ENCODE data around the gene VPS13A. TPM values are rescaled to one million over a fixed set of nuclear protein-coding genes. Genes with fewer than 3 reads are reported as not detected.

The VPS13A gene
- total and polyA plus RNA-seq, 10 of the 15 experiments (the other 5 are each of a cell fraction or from before 2014, with no cell fraction given), result 10.0 to 35.2 (median 21.1) TPM

- H3K4me2 ChIP-seq (ENCODE audit: control insufficient read depth, insufficient read depth), result no peak overlapping the region
- H3K27me3 ChIP-seq (replicated peaks in 1 of 2; ENCODE audit: control insufficient read depth in 2 of 2, insufficient read depth in 2 of 2, low read length in 1 of 2), result no peaks in the 10 kb centered on the region; a peak in 1 of 4 replicates
- CTCF ChIA-PET, result interaction anchor here (0.7 to 3.9 kb wide), 2 partner anchors 13 to 158 kb away, joined by 3 to 43 read pairs; no protein-coding TSS in a partner anchor
- FAIRE-seq (no peak), ATAC-seq (no peak), DNase-seq (ENCODE audit: low read depth, low spot score) (no peak)
- in situ Hi-C loops (cut with MboI), result no loop called here
- H3K36me3 ChIP-seq (ENCODE audit: control insufficient read depth in 2 of 2, insufficient read depth in 2 of 2, low read length in 1 of 2), result no peaks in the 10 kb centered on the region
- H3K9ac ChIP-seq (ENCODE audit: control insufficient read depth, insufficient read depth, low read length), result no peak overlapping the region
- 32% methylated on average over 5 of the region's 5 CpGs for WGBS (ENCODE audit: insufficient coverage, insufficient replicate concordance, low lambda C conversion rate, missing lambda C conversion rate)
- no TSS peak for BruUV-seq (replicated peaks)
- no peaks in the 10 kb centered on the region for H4K20me1 ChIP-seq (ENCODE audit: control insufficient read depth, insufficient read depth)
- H3K9me3 ChIP-seq (replicated peaks; ENCODE audit: control insufficient read depth, insufficient read depth, low read length), result no peaks in the 10 kb centered on the region
- no peak for TF ChIP-seq CBFB (IDR thresholded peaks at IDR 0.05; ENCODE audit: low read depth)
- TF ChIP-seq CHD1 (IDR thresholded peaks at IDR 0.05; ENCODE audit: low read depth, low read length), result no peak
- no peak for TF ChIP-seq MTA3 (IDR thresholded peaks at IDR 0.05; ENCODE audit: borderline replicate concordance, low read length)
- TF ChIP-seq GABPA (IDR thresholded peaks at IDR 0.05; ENCODE audit: low read depth), result no peak
- H3K79me2 ChIP-seq (ENCODE audit: control insufficient read depth, insufficient read depth, low read length), result no peaks in the 10 kb centered on the region
- no peak overlapping the region for H3K27ac ChIP-seq (ENCODE audit: control insufficient read depth, insufficient read depth)
- no peak overlapping the region for H3K4me3 ChIP-seq
- SMC1A ChIA-PET (ENCODE audit: uncharacterized antibody, unreplicated experiment), result no interaction called here
- H2AFZ ChIP-seq (ENCODE audit: control insufficient read depth, low read depth, low read length), result no peak overlapping the region
- H3K4me1 ChIP-seq (ENCODE audit: control insufficient read depth, insufficient read depth, low read length), result no peaks in the 10 kb centered on the region
- POLR2A ChIA-PET, result no interaction called here
- intact Hi-C loops (cut with micrococcal nuclease; ENCODE audit: unreplicated experiment), result no loop called here
- RAD21 ChIA-PET (ENCODE audit: unreplicated experiment), result no interaction called here
Measured at GRCh38 chr9:77469515-77470231, 292.3 kb downstream of the VPS13A start.

Other genes starting within 250 kb of the VPS13A start
- gene FOXB2, start 157.9 kb upstream of the VPS13A start, total RNA-seq (2014; rRNA removed), result not detected in 2 replicates
- gene FOXB2, start 157.9 kb upstream of the VPS13A start, total RNA-seq (2014; rRNA removed; fragmentation: Illumina TruSeq; extraction: Trizol), result not detected in 2 replicates
- not detected in 2 replicates for gene FOXB2, start 157.9 kb upstream of the VPS13A start, total RNA-seq (2021)
- not detected in 2 replicates for gene FOXB2, start 157.9 kb upstream of the VPS13A start, polyA plus RNA-seq (2011; rRNA removed)
- not detected in 2 replicates for gene FOXB2, start 157.9 kb upstream of the VPS13A start, polyA plus RNA-seq (2014; fragmentation: Illumina TruSeq; extraction: Trizol)
- not detected for gene FOXB2, start 157.9 kb upstream of the VPS13A start, polyA plus RNA-seq (2014; fragmentation: Nextera tagmentation; extraction: Ambion mirVana)
- not detected in 2 replicates for gene FOXB2, start 157.9 kb upstream of the VPS13A start, polyA plus RNA-seq (2014; rRNA removed)
- gene FOXB2, start 157.9 kb upstream of the VPS13A start, polyA plus RNA-seq (2016; fragmentation: Nextera tagmentation; extraction: Ambion mirVana), result not detected